Measurements from ENCODE around the gene PALD1.

The PALD1 gene

GRCh38 chr10:70615211-70615610 is 136.6 kb downstream of the PALD1 start:
- H4K8ac ChIP-seq (ENCODE audit: low read depth, low read length), result no peak overlapping the region
- H2BK120ac ChIP-seq (ENCODE audit: low read depth, low read length), result no peak overlapping the region
- H3K79me1 ChIP-seq (ENCODE audit: low read depth, low read length), result no peaks in the 10 kb centered on the region
- no peak overlapping the region for H3K23ac ChIP-seq (ENCODE audit: low read depth, low read length, poor library complexity)
- no peaks in the 10 kb centered on the region for H3K36me3 ChIP-seq (replicated peaks in 1 of 2; ENCODE audit: control insufficient read depth in 2 of 2, insufficient read depth in 2 of 2, low read length in 2 of 2)
- no peak overlapping the region for H2AFZ ChIP-seq (ENCODE audit: low read length)
- no peak overlapping the region for H3K4ac ChIP-seq (ENCODE audit: low read length)
- no peak overlapping the region for H2BK15ac ChIP-seq (ENCODE audit: low read length)
- no peak overlapping the region for H2AK5ac ChIP-seq (ENCODE audit: low read depth, low read length)
- no CpG with 5 or more reads among the region's 2 CpGs for WGBS, 2 donors (ENCODE audit: extremely low coverage in 2 of 2, insufficient read length in 2 of 2, insufficient replicate concordance in 1 of 2)
- H3K18ac ChIP-seq (ENCODE audit: low read length), result no peak overlapping the region
- H3K4me1 ChIP-seq (ENCODE audit: control insufficient read depth in 2 of 2, insufficient read depth in 1 of 2, low read depth in 1 of 2, low read length in 2 of 2), result no peaks in the 10 kb centered on the region
- DNase-seq (ENCODE audit: low spot score), result no peak
- H2BK5ac ChIP-seq (ENCODE audit: low read length), result no peak overlapping the region
- H3K27me3 ChIP-seq (ENCODE audit: control insufficient read depth in 3 of 3, insufficient read depth in 3 of 3, low read depth in 1 of 3, low read length in 3 of 3), result peaks cover 0 to 10% (median 0%) of the 10 kb centered on the region in 3 experiments
- no peak overlapping the region for H4K91ac ChIP-seq (ENCODE audit: low read depth, low read length, poor library complexity)
- no peak overlapping the region for H3K9ac ChIP-seq (ENCODE audit: low read depth, low read length, poor library complexity)
- no peak overlapping the region for H3K14ac ChIP-seq (ENCODE audit: low read length)
- no peak overlapping the region for H3K4me3 ChIP-seq (ENCODE audit: low read length in 2 of 2)
- no peak overlapping the region for H3K4me2 ChIP-seq (ENCODE audit: insufficient read depth, low read length, poor library complexity, severe bottlenecking)
- H2BK12ac ChIP-seq (ENCODE audit: low read length), result no peak overlapping the region
- no peak overlapping the region for H3K27ac ChIP-seq (replicated peaks; ENCODE audit: low read length)
- peaks cover 2 to 5% of the 10 kb centered on the region in 2 donors for H3K9me3 ChIP-seq (replicated peaks in 1 of 2; ENCODE audit: control insufficient read depth in 2 of 2, insufficient read depth in 1 of 2, low read depth in 1 of 2, low read length in 2 of 2)

GRCh38 chr10:70615784-70616522 is 137.4 kb downstream of the PALD1 start:
- no peak for DNase-seq (ENCODE audit: low spot score)
- Histone ChIP-seq H3K9me3 (replicated peaks in 1 of 2; ENCODE audit: control insufficient read depth in 2 of 2, insufficient read depth in 1 of 2, low read depth in 1 of 2, low read length in 2 of 2) (peaks cover 4 to 9% of the 10 kb centered on the region in 2 donors), H3K14ac (ENCODE audit: low read length) (no peak overlapping the region), H3K4me2 (ENCODE audit: insufficient read depth, low read length, poor library complexity, severe bottlenecking) (no peak overlapping the region), H2AFZ (ENCODE audit: low read length) (no peak overlapping the region), H2BK15ac (ENCODE audit: low read length) (no peak overlapping the region), H3K79me1 (ENCODE audit: low read depth, low read length) (no peaks in the 10 kb centered on the region), H2AK5ac (ENCODE audit: low read depth, low read length) (no peak overlapping the region), H4K8ac (ENCODE audit: low read depth, low read length) (no peak overlapping the region), H3K9ac (ENCODE audit: low read depth, low read length, poor library complexity) (no peak overlapping the region), H3K4me1 (ENCODE audit: control insufficient read depth in 2 of 2, insufficient read depth in 1 of 2, low read depth in 1 of 2, low read length in 2 of 2) (no peaks in the 10 kb centered on the region), H3K27ac (replicated peaks; ENCODE audit: low read length) (no peak overlapping the region), H3K23ac (ENCODE audit: low read depth, low read length, poor library complexity) (no peak overlapping the region), H3K36me3 (replicated peaks in 1 of 2; ENCODE audit: control insufficient read depth in 2 of 2, insufficient read depth in 2 of 2, low read length in 2 of 2) (no peaks in the 10 kb centered on the region), H3K4me3 (ENCODE audit: low read length in 2 of 2) (no peak overlapping the region), H4K91ac (ENCODE audit: low read depth, low read length, poor library complexity) (no peak overlapping the region), H3K18ac (ENCODE audit: low read length) (no peak overlapping the region), H2BK12ac (ENCODE audit: low read length) (no peak overlapping the region), H2BK120ac (ENCODE audit: low read depth, low read length) (no peak overlapping the region), H3K4ac (ENCODE audit: low read length) (no peak overlapping the region), H3K27me3 (ENCODE audit: control insufficient read depth in 3 of 3, insufficient read depth in 3 of 3, low read depth in 1 of 3, low read length in 3 of 3) (peaks cover 0 to 10% (median 0%) of the 10 kb centered on the region in 3 experiments), H2BK5ac (ENCODE audit: low read length) (no peak overlapping the region)
- no CpG with 5 or more reads among the region's 7 CpGs for WGBS, 2 donors (ENCODE audit: extremely low coverage in 2 of 2, insufficient read length in 2 of 2, insufficient replicate concordance in 1 of 2)

DNA sequence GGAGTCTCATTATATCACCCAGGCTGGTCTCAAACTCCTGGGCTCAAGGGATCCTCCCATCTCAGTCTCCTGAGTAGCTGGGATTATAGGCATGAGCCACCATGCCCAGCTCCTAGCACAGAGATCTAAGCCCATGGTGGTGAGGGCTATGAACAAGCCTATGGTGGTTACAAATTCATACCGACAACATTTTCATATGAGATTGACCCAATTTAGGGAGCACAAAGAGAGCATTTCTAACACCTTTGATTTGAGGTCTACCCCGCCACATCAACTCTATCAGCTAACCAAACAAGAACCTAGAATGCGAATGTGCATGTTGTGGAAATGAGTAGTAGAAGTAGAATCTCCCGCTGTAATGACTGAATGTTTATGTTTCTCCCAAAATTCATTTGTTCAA is 138.2 kb downstream of the PALD1 start:
- no peak overlapping the region for H2BK12ac ChIP-seq (ENCODE audit: low read length)
- H3K14ac ChIP-seq (ENCODE audit: low read length), result no peak overlapping the region

More for the DNA sequence above, 138.2 kb downstream of the PALD1 start:
- no peaks in the 10 kb centered on the region for H3K4me1 ChIP-seq (ENCODE audit: control insufficient read depth in 2 of 2, insufficient read depth in 1 of 2, low read depth in 1 of 2, low read length in 2 of 2)
- no peak for DNase-seq (ENCODE audit: low spot score)
- H3K36me3 ChIP-seq (replicated peaks in 1 of 2; ENCODE audit: control insufficient read depth in 2 of 2, insufficient read depth in 2 of 2, low read length in 2 of 2), result no peaks in the 10 kb centered on the region
- H3K79me1 ChIP-seq (ENCODE audit: low read depth, low read length), result no peaks in the 10 kb centered on the region
- no peak overlapping the region for H2BK5ac ChIP-seq (ENCODE audit: low read length)
- H3K9me3 ChIP-seq (replicated peaks in 1 of 2; ENCODE audit: control insufficient read depth in 2 of 2, insufficient read depth in 1 of 2, low read depth in 1 of 2, low read length in 2 of 2), result peaks cover 4 to 9% of the 10 kb centered on the region in 2 donors
- H3K27me3 ChIP-seq (ENCODE audit: control insufficient read depth in 3 of 3, insufficient read depth in 3 of 3, low read depth in 1 of 3, low read length in 3 of 3), result peaks cover 0 to 10% (median 0%) of the 10 kb centered on the region in 3 experiments
- no peak overlapping the region for H3K9ac ChIP-seq (ENCODE audit: low read depth, low read length, poor library complexity)
- H3K23ac ChIP-seq (ENCODE audit: low read depth, low read length, poor library complexity), result no peak overlapping the region
- H3K4me2 ChIP-seq (ENCODE audit: insufficient read depth, low read length, poor library complexity, severe bottlenecking), result no peak overlapping the region
- no CpG with 5 or more reads among the region's 4 CpGs for WGBS, 2 donors (ENCODE audit: extremely low coverage in 2 of 2, insufficient read length in 2 of 2, insufficient replicate concordance in 1 of 2)
- no peak overlapping the region for H3K27ac ChIP-seq (replicated peaks; ENCODE audit: low read length)
- H3K4me3 ChIP-seq (ENCODE audit: low read length in 2 of 2), result no peak overlapping the region
- H4K91ac ChIP-seq (ENCODE audit: low read depth, low read length, poor library complexity), result no peak overlapping the region
- no peak overlapping the region for H3K4ac ChIP-seq (ENCODE audit: low read length)
- no peak overlapping the region for H2AK5ac ChIP-seq (ENCODE audit: low read depth, low read length)
- H2BK120ac ChIP-seq (ENCODE audit: low read depth, low read length), result no peak overlapping the region
- no peak overlapping the region for H2AFZ ChIP-seq (ENCODE audit: low read length)
- no peak overlapping the region for H3K18ac ChIP-seq (ENCODE audit: low read length)
- H2BK15ac ChIP-seq (ENCODE audit: low read length), result no peak overlapping the region
- H4K8ac ChIP-seq (ENCODE audit: low read depth, low read length), result no peak overlapping the region
